ENCODE data around the gene DIS3. TPM values are rescaled to one million over a fixed set of nuclear protein-coding genes. Genes with fewer than 3 reads are reported as not detected.

DIS3 gene
- total RNA-seq, 4 donors from 2014 or later, result 6.0 to 18.1 (median 13.5) TPM

- intact Hi-C loops (cut with DNase I; ENCODE audit: low total_unique reads) (no loop called here), in situ Hi-C loops (cut with MboI; ENCODE audit: low pct_ligation_motif_present in 1 of 4, low pct_unique_long_range_greater_than_20kb in 1 of 4, low sequenced_read_pairs in 3 of 4) (no loop called here)
- Histone ChIP-seq H3K4me1 (no peaks in the 10 kb centered on the region), H3K9me3 (no peaks in the 10 kb centered on the region), H3K4me3 (no peak overlapping the region), H3K27me3 (no peaks in the 10 kb centered on the region), H3K36me3 (peaks cover 0 to 25% (median 8%) of the 10 kb centered on the region in 4 donors), H3K27ac (no peak overlapping the region)
- no peak for DNase-seq
- WGBS, 2 donors (ENCODE audit: low coverage in 1 of 2), result 93 to 96% methylated on average over 6 of the region's 6 CpGs
- TF ChIP-seq POLR2AphosphoS5 (IDR thresholded peaks at IDR 0.05) (no peak), POLR2A (IDR thresholded peaks at IDR 0.05) (no peak), CTCF (IDR thresholded peaks at IDR 0.05) (no peak), EP300 (IDR thresholded peaks at IDR 0.05; ENCODE audit: low read depth) (no peak)
These were observed 27.6 kb downstream of the DIS3 start for GRCh38 chr13:72754111-72754510.

GRCh38 chr13:72751220-72751619 is 30.5 kb downstream of the DIS3 start:
- in situ Hi-C loops (cut with MboI; ENCODE audit: low pct_ligation_motif_present in 1 of 4, low pct_unique_long_range_greater_than_20kb in 1 of 4, low sequenced_read_pairs in 3 of 4), result no loop called here
- no peak overlapping the region for H3K27ac ChIP-seq
- no peaks in the 10 kb centered on the region for H3K4me1 ChIP-seq
- DNase-seq, result no peak
- H3K4me3 ChIP-seq, result no peak overlapping the region
- peaks cover 0 to 15% (median 7%) of the 10 kb centered on the region in 4 donors for H3K36me3 ChIP-seq
- intact Hi-C loops (cut with DNase I; ENCODE audit: low total_unique reads), result no loop called here
- H3K27me3 ChIP-seq, result no peaks in the 10 kb centered on the region
- no peak for TF ChIP-seq EP300 (IDR thresholded peaks at IDR 0.05; ENCODE audit: low read depth)
- no peak for TF ChIP-seq CTCF (IDR thresholded peaks at IDR 0.05)
- TF ChIP-seq POLR2A (IDR thresholded peaks at IDR 0.05), result no peak
- no peaks in the 10 kb centered on the region for H3K9me3 ChIP-seq

DNA sequence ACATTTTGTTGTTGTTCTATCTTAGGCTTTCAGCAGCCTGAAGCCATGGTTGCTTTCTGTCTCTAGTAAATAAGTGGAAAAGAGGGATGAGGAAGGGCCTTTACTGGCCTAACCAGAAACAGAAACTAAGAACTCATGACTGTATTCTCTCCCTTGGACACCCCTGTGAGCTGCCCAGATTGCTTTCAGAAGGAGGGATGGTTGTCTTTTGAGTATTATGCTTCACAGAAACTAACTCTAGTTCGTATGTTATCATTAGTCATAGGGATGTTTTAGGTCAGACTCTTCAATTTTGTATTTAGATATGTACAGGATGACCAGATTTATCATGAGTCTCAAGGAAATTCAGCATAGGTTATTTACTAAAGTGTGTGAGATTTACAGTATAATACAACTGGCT is 36.4 kb downstream of the DIS3 start:
- Histone ChIP-seq H3K27ac (no peak overlapping the region), H3K27me3 (no peaks in the 10 kb centered on the region), H3K36me3 (peaks cover 0 to 17% (median 1%) of the 10 kb centered on the region in 4 donors), H3K4me1 (no peaks in the 10 kb centered on the region), H3K4me3 (no peak overlapping the region), H3K9me3 (no peaks in the 10 kb centered on the region)
- in situ Hi-C loops (cut with MboI; ENCODE audit: low pct_ligation_motif_present in 1 of 4, low pct_unique_long_range_greater_than_20kb in 1 of 4, low sequenced_read_pairs in 3 of 4) (no loop called here), intact Hi-C loops (cut with DNase I; ENCODE audit: low total_unique reads) (no loop called here)
- TF ChIP-seq EP300 (IDR thresholded peaks at IDR 0.05; ENCODE audit: low read depth) (no peak), CTCF (IDR thresholded peaks at IDR 0.05) (no peak), POLR2A (IDR thresholded peaks at IDR 0.05) (no peak), POLR2AphosphoS5 (IDR thresholded peaks at IDR 0.05) (no peak)
- 76 to 89% methylated on average over 1 of the region's 1 CpG for WGBS, 2 donors (ENCODE audit: low coverage in 1 of 2)
- no peak for DNase-seq

- 60 to 78% methylated on average over 1 of the region's 1 CpG for WGBS, 2 donors (ENCODE audit: low coverage in 1 of 2)
- no peak overlapping the region for H3K27ac ChIP-seq
- intact Hi-C loops (cut with DNase I; ENCODE audit: low total_unique reads) (no loop called here), in situ Hi-C loops (cut with MboI; ENCODE audit: low pct_ligation_motif_present in 1 of 4, low pct_unique_long_range_greater_than_20kb in 1 of 4, low sequenced_read_pairs in 3 of 4) (no loop called here)
- no peak for TF ChIP-seq EP300 (IDR thresholded peaks at IDR 0.05; ENCODE audit: low read depth)
- no peak for TF ChIP-seq POLR2A (IDR thresholded peaks at IDR 0.05)
- TF ChIP-seq CTCF (IDR thresholded peaks at IDR 0.05), result no peak
- no peak for TF ChIP-seq POLR2AphosphoS5 (IDR thresholded peaks at IDR 0.05)
- H3K9me3 ChIP-seq, result no peaks in the 10 kb centered on the region
- no peak for DNase-seq
- H3K4me1 ChIP-seq, result peaks cover 0 to 6% (median 0%) of the 10 kb centered on the region in 4 donors
- peaks cover 0 to 4% (median 0%) of the 10 kb centered on the region in 4 donors for H3K36me3 ChIP-seq
- H3K4me3 ChIP-seq, result no peak overlapping the region
- H3K27me3 ChIP-seq, result no peaks in the 10 kb centered on the region
These were observed 41.7 kb downstream of the DIS3 start for GRCh38 chr13:72740015-72740414.

Data from transverse colon (tissue), 4 donors.